ENCODE measurements around the gene POU3F3.

Gene POU3F3

DNA sequence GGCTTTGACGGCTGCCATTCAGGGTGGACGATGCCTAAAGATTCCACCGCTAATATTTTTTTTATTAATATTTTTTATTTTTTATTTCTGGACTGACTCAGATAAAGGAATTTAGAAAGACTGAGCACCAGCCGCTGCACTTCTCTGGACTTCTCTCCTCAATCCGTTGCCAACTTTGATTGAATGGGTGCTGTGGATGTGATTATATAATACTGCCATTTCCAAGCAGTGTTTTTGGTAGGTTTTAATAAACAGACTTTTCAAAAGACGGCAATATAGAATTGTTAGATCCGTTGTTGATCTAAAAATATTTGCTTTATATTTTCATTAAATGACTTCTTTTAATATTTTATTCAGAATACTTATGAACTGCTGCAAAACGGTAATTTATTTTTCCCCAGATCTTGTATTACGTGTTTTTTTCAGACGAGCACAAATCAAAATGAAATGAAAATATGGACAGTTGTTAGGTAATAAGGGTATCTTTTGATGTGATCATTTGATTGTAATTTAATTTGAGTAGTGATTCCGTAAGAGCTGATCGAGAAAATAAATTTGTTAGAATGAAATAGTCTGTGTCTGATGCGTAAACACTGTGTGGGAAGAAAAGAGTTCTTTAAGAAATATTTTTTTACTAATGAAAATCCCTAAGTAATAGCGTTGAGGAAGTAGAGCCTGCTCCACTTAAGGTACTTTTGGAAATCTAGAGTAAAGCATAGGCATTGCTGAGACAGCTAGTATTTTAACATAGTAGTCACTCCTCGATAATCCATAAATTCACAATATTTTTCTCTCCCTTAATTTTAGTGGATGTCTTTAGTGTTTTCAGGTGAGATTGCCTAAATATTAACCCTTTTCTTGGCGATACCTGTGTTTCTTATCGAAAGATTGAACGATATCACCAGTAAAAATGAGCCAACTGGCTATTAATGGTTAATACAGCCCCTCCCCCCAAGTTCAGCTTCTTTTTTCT, 4.4 kb downstream of the POU3F3 start:
- Histone ChIP-seq H3K27me3 (ENCODE audit: insufficient read depth, poor library complexity, severe bottlenecking) (peaks cover 86% of the 10 kb centered on the region), H3K9me3 (ENCODE audit: severe bottlenecking) (no peaks in the 10 kb centered on the region), H3K4me1 (ENCODE audit: insufficient read depth, poor library complexity, severe bottlenecking) (no peaks in the 10 kb centered on the region), H3K36me3 (ENCODE audit: low read depth) (no peaks in the 10 kb centered on the region), H3K27ac (ENCODE audit: poor library complexity, severe bottlenecking) (no peak overlapping the region), H3K4me3 (ENCODE audit: severe bottlenecking) (no peak overlapping the region)
- ATAC-seq (ENCODE audit: low read depth) (no peak), DNase-seq (ENCODE audit: low spot score) (no peak)
- TF ChIP-seq, protein P1, sequence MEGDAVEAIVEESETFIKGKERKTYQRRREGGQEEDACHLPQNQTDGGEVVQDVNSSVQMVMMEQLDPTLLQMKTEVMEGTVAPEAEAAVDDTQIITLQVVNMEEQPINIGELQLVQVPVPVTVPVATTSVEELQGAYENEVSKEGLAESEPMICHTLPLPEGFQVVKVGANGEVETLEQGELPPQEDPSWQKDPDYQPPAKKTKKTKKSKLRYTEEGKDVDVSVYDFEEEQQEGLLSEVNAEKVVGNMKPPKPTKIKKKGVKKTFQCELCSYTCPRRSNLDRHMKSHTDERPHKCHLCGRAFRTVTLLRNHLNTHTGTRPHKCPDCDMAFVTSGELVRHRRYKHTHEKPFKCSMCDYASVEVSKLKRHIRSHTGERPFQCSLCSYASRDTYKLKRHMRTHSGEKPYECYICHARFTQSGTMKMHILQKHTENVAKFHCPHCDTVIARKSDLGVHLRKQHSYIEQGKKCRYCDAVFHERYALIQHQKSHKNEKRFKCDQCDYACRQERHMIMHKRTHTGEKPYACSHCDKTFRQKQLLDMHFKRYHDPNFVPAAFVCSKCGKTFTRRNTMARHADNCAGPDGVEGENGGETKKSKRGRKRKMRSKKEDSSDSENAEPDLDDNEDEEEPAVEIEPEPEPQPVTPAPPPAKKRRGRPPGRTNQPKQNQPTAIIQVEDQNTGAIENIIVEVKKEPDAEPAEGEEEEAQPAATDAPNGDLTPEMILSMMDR (IDR thresholded peaks at IDR 0.05; ENCODE audit: poor library complexity, severe bottlenecking) = no peak

DNA sequence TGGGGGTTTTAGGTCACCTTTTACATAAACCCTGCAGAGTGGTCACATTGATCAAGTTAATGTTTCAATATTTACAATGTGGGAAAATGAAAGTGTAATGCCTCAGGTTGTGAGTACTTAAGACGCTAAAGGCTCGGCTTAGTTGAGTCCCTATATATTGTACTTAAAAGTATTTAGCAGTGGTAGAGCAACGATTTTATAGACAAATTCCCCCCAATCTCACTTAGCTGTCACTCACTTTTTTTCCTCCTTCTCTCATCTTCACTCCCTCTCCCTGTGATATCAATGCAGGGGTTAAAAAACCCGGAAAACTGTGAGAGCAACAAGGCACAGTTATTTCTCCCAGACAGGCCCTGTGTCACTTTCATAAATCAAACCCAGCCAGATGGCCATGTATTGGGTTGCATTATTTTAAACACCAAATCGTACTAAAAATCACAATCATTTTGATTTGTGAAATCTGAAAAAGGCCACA, 5.4 kb downstream of the POU3F3 start:
- Histone ChIP-seq H3K4me3 (ENCODE audit: severe bottlenecking) (no peak overlapping the region), H3K27ac (ENCODE audit: poor library complexity, severe bottlenecking) (no peak overlapping the region), H3K36me3 (ENCODE audit: low read depth) (no peaks in the 10 kb centered on the region), H3K27me3 (ENCODE audit: insufficient read depth, poor library complexity, severe bottlenecking) (peaks cover 88% of the 10 kb centered on the region), H3K9me3 (ENCODE audit: severe bottlenecking) (no peaks in the 10 kb centered on the region), H3K4me1 (ENCODE audit: insufficient read depth, poor library complexity, severe bottlenecking) (no peaks in the 10 kb centered on the region)
- ATAC-seq (ENCODE audit: low read depth) (no peak), DNase-seq (ENCODE audit: low spot score) (no peak)
- TF ChIP-seq, protein P1 (IDR thresholded peaks at IDR 0.05; ENCODE audit: poor library complexity, severe bottlenecking) = no peak

DNA sequence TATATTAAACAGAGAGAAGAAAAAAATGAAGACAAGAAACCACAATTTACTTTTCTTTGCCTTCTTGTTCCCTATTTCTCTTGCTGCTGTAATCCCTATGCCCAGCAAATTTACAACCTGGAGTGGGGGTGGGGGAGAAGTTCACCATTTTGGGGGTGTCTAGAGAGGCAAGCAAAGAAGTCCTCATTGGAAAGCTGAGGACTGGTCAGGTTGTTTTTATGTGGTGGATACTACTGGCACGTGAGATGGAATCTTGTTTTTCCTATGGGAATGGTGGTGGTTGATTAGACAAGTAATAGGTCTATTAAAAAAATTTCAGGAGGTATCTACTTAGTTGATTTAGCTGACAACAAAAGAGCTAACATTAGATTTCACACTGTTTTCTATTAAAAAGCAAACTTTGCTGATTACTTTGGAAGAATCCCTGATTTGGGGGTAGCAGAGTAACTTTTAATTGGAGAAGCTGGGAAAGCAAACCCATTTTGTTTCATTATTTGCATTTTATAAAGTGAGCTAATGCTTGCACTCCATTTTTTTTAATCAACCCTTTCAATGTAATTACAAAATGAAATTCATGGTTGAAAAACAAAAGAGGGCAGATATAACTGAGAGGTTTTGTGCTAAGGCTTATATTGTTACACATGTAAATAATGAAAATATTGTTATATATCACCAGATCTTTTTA, 6.0 kb downstream of the POU3F3 start:
- no peaks in the 10 kb centered on the region for H3K9me3 ChIP-seq (ENCODE audit: severe bottlenecking)
- H3K36me3 ChIP-seq (ENCODE audit: low read depth) = no peaks in the 10 kb centered on the region
- TF ChIP-seq, protein P1 (IDR thresholded peaks at IDR 0.05; ENCODE audit: poor library complexity, severe bottlenecking) = no peak
- DNase-seq (ENCODE audit: low spot score) = no peak
- no peak for ATAC-seq (ENCODE audit: low read depth)
- H3K4me3 ChIP-seq (ENCODE audit: severe bottlenecking) = no peak overlapping the region
- H3K27me3 ChIP-seq (ENCODE audit: insufficient read depth, poor library complexity, severe bottlenecking) = peaks cover 88% of the 10 kb centered on the region
- H3K27ac ChIP-seq (ENCODE audit: poor library complexity, severe bottlenecking) = no peak overlapping the region
- no peaks in the 10 kb centered on the region for H3K4me1 ChIP-seq (ENCODE audit: insufficient read depth, poor library complexity, severe bottlenecking)

DNA sequence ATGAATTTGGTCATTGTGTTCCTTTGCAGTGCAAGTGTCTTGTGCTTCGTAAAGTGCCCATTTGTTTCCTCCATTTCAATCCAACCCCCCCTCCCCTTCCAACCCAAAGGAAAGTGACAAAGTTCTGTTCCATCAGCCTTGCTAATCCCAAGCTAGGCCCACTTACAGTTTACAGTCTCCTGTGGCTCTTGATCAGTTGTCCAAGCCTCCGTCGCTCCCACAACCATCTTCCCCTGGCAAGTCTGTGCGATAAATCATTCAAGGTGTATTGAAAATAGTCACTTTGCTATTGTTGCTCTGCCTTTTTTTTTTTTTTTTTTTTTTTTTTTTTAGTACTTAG, 6.5 kb downstream of the POU3F3 start:
- H3K27ac ChIP-seq (ENCODE audit: poor library complexity, severe bottlenecking) = no peak overlapping the region

More for the DNA sequence above, 6.5 kb downstream of the POU3F3 start:
- H3K4me1 ChIP-seq (ENCODE audit: insufficient read depth, poor library complexity, severe bottlenecking) = no peaks in the 10 kb centered on the region
- ATAC-seq (ENCODE audit: low read depth) (no peak), DNase-seq (ENCODE audit: low spot score) (no peak)
- no peaks in the 10 kb centered on the region for H3K9me3 ChIP-seq (ENCODE audit: severe bottlenecking)
- TF ChIP-seq, protein P1 (IDR thresholded peaks at IDR 0.05; ENCODE audit: poor library complexity, severe bottlenecking) = no peak
- H3K36me3 ChIP-seq (ENCODE audit: low read depth) = no peaks in the 10 kb centered on the region
- H3K27me3 ChIP-seq (ENCODE audit: insufficient read depth, poor library complexity, severe bottlenecking) = peaks cover 92% of the 10 kb centered on the region
- H3K4me3 ChIP-seq (ENCODE audit: severe bottlenecking) = no peak overlapping the region
